Measurements from ENCODE around the gene KIAA0319L. TPM values are rescaled to one million over a fixed set of nuclear protein-coding genes. Genes with fewer than 3 reads are reported as not detected.

KIAA0319L gene
- total and polyA plus RNA-seq, 4 donors, result 27.0 to 107 (median 27.9) TPM

- H3K9ac ChIP-seq (ENCODE audit: low read depth in 1 of 2, low read length in 2 of 2), result no peak overlapping the region
- no peak overlapping the region for H3K4me3 ChIP-seq (ENCODE audit: low read depth in 1 of 3, low read length in 3 of 3)
- H3K4me1 ChIP-seq (ENCODE audit: control insufficient read depth in 4 of 4, insufficient read depth in 4 of 4, low read length in 3 of 4), result no peaks in the 10 kb centered on the region
- H3K36me3 ChIP-seq (ENCODE audit: control insufficient read depth in 4 of 4, insufficient read depth in 3 of 4, low read depth in 1 of 4, low read length in 3 of 4), result peaks cover 10 to 85% (median 75%) of the 10 kb centered on the region in 4 donors
- H3K9me3 ChIP-seq (ENCODE audit: control insufficient read depth in 4 of 4, low read length in 3 of 4), result no peaks in the 10 kb centered on the region
- TF ChIP-seq FOXA1 (IDR thresholded peaks at IDR 0.05) (no peak), GABPA (IDR thresholded peaks at IDR 0.05 in 1 of 2, conservative IDR thresholded peaks at IDR 0.05 in 1 of 2) (no peak), TAF1 (conservative IDR thresholded peaks at IDR 0.05) (no peak), RAD21 (IDR thresholded peaks at IDR 0.05) (no peak), HNF4G (IDR thresholded peaks at IDR 0.05) (no peak), HNF4A (conservative IDR thresholded peaks at IDR 0.05) (no peak), ZBTB33 (IDR thresholded peaks at IDR 0.05) (no peak)
- TF ChIP-seq, protein P1, sequence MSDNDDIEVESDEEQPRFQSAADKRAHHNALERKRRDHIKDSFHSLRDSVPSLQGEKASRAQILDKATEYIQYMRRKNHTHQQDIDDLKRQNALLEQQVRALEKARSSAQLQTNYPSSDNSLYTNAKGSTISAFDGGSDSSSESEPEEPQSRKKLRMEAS (IDR thresholded peaks at IDR 0.05), result no peak
- TF ChIP-seq, protein P2, sequence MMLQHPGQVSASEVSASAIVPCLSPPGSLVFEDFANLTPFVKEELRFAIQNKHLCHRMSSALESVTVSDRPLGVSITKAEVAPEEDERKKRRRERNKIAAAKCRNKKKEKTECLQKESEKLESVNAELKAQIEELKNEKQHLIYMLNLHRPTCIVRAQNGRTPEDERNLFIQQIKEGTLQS (IDR thresholded peaks at IDR 0.05), result no peak
- 93% methylated on average over 1 of the region's 1 CpG for WGBS
- no peak for DNase-seq (ENCODE audit: low spot score)
- no peak overlapping the region for H3K27ac ChIP-seq (ENCODE audit: low read depth in 1 of 2, low read length in 2 of 2)
- H3K27me3 ChIP-seq (ENCODE audit: control insufficient read depth in 4 of 4, insufficient read depth in 4 of 4, low read length in 3 of 4), result no peaks in the 10 kb centered on the region
Observed at GRCh38 chr1:35439626-35440025, 117.6 kb downstream of the KIAA0319L start.

- Histone ChIP-seq H3K9ac (ENCODE audit: low read depth in 1 of 2, low read length in 2 of 2) (no peak overlapping the region), H3K27me3 (ENCODE audit: control insufficient read depth in 4 of 4, insufficient read depth in 4 of 4, low read length in 3 of 4) (no peaks in the 10 kb centered on the region), H3K4me1 (ENCODE audit: control insufficient read depth in 4 of 4, insufficient read depth in 4 of 4, low read length in 3 of 4) (no peaks in the 10 kb centered on the region), H3K27ac (ENCODE audit: low read depth in 1 of 2, low read length in 2 of 2) (no peak overlapping the region), H3K4me3 (ENCODE audit: low read depth in 1 of 3, low read length in 3 of 3) (no peak overlapping the region), H3K9me3 (ENCODE audit: control insufficient read depth in 4 of 4, low read length in 3 of 4) (no peaks in the 10 kb centered on the region), H3K36me3 (ENCODE audit: control insufficient read depth in 4 of 4, insufficient read depth in 3 of 4, low read depth in 1 of 4, low read length in 3 of 4) (peaks cover 9 to 90% (median 59%) of the 10 kb centered on the region in 4 donors)
- TF ChIP-seq FOXA2 (IDR thresholded peaks at IDR 0.05), result no peak
- no peak for TF ChIP-seq GABPA (IDR thresholded peaks at IDR 0.05 in 1 of 2, conservative IDR thresholded peaks at IDR 0.05 in 1 of 2)
- TF ChIP-seq RXRA (IDR thresholded peaks at IDR 0.05), result no peak
- TF ChIP-seq FOXA1 (IDR thresholded peaks at IDR 0.05), result no peak
- TF ChIP-seq, protein P3, sequence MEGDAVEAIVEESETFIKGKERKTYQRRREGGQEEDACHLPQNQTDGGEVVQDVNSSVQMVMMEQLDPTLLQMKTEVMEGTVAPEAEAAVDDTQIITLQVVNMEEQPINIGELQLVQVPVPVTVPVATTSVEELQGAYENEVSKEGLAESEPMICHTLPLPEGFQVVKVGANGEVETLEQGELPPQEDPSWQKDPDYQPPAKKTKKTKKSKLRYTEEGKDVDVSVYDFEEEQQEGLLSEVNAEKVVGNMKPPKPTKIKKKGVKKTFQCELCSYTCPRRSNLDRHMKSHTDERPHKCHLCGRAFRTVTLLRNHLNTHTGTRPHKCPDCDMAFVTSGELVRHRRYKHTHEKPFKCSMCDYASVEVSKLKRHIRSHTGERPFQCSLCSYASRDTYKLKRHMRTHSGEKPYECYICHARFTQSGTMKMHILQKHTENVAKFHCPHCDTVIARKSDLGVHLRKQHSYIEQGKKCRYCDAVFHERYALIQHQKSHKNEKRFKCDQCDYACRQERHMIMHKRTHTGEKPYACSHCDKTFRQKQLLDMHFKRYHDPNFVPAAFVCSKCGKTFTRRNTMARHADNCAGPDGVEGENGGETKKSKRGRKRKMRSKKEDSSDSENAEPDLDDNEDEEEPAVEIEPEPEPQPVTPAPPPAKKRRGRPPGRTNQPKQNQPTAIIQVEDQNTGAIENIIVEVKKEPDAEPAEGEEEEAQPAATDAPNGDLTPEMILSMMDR (IDR thresholded peaks at IDR 0.05; ENCODE audit: low read depth, low read length, missing input control), result no peak
- TF ChIP-seq, protein P2 (IDR thresholded peaks at IDR 0.05), result no peak
- TF ChIP-seq JUND (IDR thresholded peaks at IDR 0.05), result no peak
- TF ChIP-seq HNF4G (IDR thresholded peaks at IDR 0.05), result no peak
- no peak for TF ChIP-seq REST (IDR thresholded peaks at IDR 0.05)
- TF ChIP-seq ZBTB33 (IDR thresholded peaks at IDR 0.05), result no peak
- TF ChIP-seq YY1 (IDR thresholded peaks at IDR 0.05), result no peak
- TF ChIP-seq HNF4A (conservative IDR thresholded peaks at IDR 0.05), result no peak
- no peak for TF ChIP-seq RAD21 (IDR thresholded peaks at IDR 0.05)
- TF ChIP-seq, protein P1 (IDR thresholded peaks at IDR 0.05), result no peak
- no peak for TF ChIP-seq NR2F2 (IDR thresholded peaks at IDR 0.05)
- TF ChIP-seq EGR1 (IDR thresholded peaks at IDR 0.05; ENCODE audit: low read depth in 2 of 2), result no peak
- no peak for TF ChIP-seq SP1 (IDR thresholded peaks at IDR 0.05)
- no peak for TF ChIP-seq TAF1 (conservative IDR thresholded peaks at IDR 0.05)
- no peak for DNase-seq (ENCODE audit: low spot score)
- 96% methylated on average over 9 of the region's 9 CpGs for WGBS
Observed at GRCh38 chr1:35437200-35437599, 120.0 kb downstream of the KIAA0319L start.

All from liver (tissue), 9 donors.